Amygdala (tissue), 56 donors: ENCODE results near the gene NLGN4X.

Source experiments
- DNase-seq, 56 donors: peaks; one replicate each; lab custom pipeline; 2025; lab: John Stamatoyannopoulos, UW

The NLGN4X gene

GRCh38 chrX:6163721-6164120 is 64.9 kb downstream of the NLGN4X start:
- DNase-seq = no peak

- DNase-seq = peak in 1 of 56 donors; percentile 1
Observed at GRCh38 chrX:6159468-6159867, 69.2 kb downstream of the NLGN4X start.

GRCh38 chrX:6151971-6152370 is 76.7 kb downstream of the NLGN4X start:
- no peak for DNase-seq

GRCh38 chrX:6149060-6149872 is 79.4 kb downstream of the NLGN4X start:
- DNase-seq = peak in 1 of 56 donors; percentile 0

DNA sequence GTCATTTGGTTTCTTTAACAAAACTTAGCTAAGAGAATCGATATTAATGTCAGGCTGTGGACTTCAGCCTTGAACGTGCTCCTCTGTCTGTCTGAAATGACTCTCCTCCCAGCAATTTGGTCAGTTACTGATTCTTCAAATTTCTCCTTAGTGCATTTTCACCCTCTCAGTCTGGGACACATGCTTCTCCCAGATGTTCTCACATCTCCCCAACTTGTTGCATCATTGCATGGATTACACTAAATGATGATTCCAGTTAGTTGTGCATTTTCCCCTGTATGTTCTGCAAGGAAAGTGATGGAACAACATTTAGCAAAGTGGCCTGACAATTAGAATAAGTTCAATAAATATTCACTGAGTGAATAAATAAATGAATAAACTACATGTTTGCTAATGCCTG is 94.4 kb downstream of the NLGN4X start:
- no peak for DNase-seq

DNA sequence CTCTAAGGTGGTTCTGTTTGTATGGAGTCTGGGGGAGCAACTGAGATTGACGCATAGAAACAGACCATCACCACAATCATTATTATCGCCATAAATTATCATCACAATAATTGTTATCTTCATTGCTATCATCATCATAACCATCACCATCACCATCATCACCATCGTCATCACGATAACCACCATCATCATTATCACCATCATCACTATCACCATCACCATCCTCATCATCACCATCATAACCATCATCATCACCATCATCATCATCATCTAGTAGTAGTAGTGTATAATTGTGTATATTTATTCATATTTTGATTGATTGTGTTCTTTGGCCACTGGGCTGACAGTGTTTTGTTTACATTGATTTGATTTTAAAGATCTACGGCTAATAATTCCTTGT is 95.7 kb downstream of the NLGN4X start:
- DNase-seq = no peak

- DNase-seq = no peak
Observed at GRCh38 chrX:6131287-6131686, 97.4 kb downstream of the NLGN4X start.

- no peak for DNase-seq
Observed at GRCh38 chrX:6129195-6129594, 99.5 kb downstream of the NLGN4X start.

- no peak for DNase-seq
Observed at GRCh38 chrX:6120329-6120728, 108.3 kb downstream of the NLGN4X start.

- DNase-seq = no peak
Observed at GRCh38 chrX:6095469-6095868, 133.2 kb downstream of the NLGN4X start.

GRCh38 chrX:6074532-6074931 is 154.1 kb downstream of the NLGN4X start:
- DNase-seq = no peak

GRCh38 chrX:6071731-6072130 is 156.9 kb downstream of the NLGN4X start:
- DNase-seq = no peak

GRCh38 chrX:6067600-6067999 is 161.1 kb downstream of the NLGN4X start:
- DNase-seq = no peak

GRCh38 chrX:6053141-6053540 is 175.5 kb downstream of the NLGN4X start:
- peak in 5 of 56 donors; percentile 0 to 3 (median 1) for DNase-seq

DNA sequence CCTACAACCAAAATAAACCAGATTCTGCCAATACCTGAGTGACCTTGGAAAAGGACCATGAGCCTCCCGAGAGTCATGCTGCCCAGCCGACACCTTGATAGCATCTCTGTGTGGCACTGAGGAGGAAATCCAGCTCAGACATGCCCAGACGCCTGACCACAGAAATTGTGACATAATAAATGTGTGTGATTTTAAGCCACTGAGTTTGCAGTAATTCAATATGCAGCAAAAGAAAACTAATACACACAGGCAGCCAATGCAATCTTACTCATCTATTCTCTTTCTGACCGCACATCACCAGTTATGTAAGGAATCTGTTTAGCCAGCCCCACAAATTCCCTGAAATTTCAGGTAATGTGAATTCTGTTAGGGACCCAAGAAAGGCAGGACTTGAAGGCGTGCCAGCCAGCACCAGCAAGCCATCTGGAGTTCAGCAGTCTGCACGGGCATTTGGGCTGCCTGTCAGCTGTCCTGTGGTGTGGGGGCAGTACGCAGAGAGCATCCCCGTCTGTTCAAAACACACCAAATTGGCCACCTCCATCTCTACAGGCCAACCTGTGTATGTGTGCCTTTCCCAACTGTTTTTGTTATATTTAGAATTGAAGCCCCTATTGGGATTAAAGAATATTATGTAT is 176.4 kb downstream of the NLGN4X start:
- DNase-seq = peak in 15 of 56 donors; percentile 0 to 12 (median 1)

GRCh38 chrX:6049132-6049531 is 179.5 kb downstream of the NLGN4X start:
- no peak for DNase-seq

GRCh38 chrX:6041630-6042029 is 187.0 kb downstream of the NLGN4X start:
- DNase-seq = no peak

- no peak for DNase-seq
Observed at GRCh38 chrX:6029014-6029413, 199.7 kb downstream of the NLGN4X start.

GRCh38 chrX:6026980-6027379 is 201.7 kb downstream of the NLGN4X start:
- peak in 2 of 56 donors; percentile 5 to 7 for DNase-seq

DNA sequence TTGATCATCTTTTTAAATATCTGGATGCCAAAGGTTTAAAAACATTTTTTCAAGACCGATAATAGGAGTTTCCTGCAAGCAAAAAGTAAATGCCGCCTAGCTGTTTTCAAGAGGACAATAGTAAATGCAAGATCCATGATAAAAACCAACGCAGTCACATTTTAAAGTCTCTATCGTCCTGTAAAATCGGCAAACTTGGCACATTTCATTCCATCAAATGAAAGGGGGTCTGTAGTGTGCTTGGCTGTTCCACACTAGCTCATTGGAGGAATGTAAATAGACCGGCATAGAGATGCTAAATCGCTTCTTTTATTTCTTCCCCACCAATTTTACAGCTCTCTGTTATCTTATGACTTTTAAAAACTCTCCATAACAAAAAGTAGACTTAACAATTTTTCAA is 202.2 kb downstream of the NLGN4X start:
- no peak for DNase-seq

DNA sequence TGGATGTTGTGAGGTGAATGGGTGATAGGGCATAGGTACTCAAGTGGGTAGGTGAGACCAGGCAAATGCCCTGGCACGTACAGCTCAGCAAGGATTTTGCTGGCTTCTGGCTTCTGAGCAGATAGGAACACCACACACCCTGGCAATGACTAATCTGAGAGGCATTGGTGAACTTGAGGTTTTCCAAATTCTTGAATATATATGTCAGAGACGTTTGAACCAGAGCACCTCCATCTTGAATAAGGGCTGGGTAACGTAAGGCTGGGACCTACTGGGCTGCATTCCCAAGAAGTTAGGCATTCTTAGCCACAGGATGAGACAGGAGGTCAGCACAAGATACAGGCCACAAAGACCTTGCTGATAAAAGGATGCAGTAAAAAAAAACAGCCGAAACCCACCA is 204.5 kb downstream of the NLGN4X start:
- DNase-seq = no peak
